BLaER1 (cell line): ENCODE results near the gene OMA1.
"Not testable (repeated sequence)": the region's sequence is repeated elsewhere in the genome, so short reads cannot be mapped to it uniquely, and the experiment has no call there.

Experiments
- H3K27ac ChIP-seq: shearing (Covaris generic); formaldehyde crosslinking; 2 replicates; pipeline ENCODE4 v1.8.1; 2022
- H3K27me3 ChIP-seq: shearing (Covaris generic); formaldehyde crosslinking; 2 replicates; pipeline ENCODE4 v1.8.1; 2022
- H3K36me3 ChIP-seq: shearing (Covaris generic); formaldehyde crosslinking; 2 replicates; pipeline ENCODE4 v1.8.1; 2022
- H3K4me1 ChIP-seq: shearing (Covaris generic); formaldehyde crosslinking; 2 replicates; pipeline ENCODE4 v1.8.1; 2022
- H3K4me2 ChIP-seq: shearing (Covaris generic); formaldehyde crosslinking; 2 replicates; pipeline ENCODE4 v1.8.1; 2022
- H3K4me3 ChIP-seq: shearing (Covaris generic); formaldehyde crosslinking; 2 replicates; pipeline ENCODE4 v1.8.1; 2022
- H3K9ac ChIP-seq: shearing (Covaris generic); formaldehyde crosslinking; 2 replicates; pipeline ENCODE4 v1.8.1; 2022
- H3K9me3 ChIP-seq: shearing (Covaris generic); formaldehyde crosslinking; 2 replicates; pipeline ENCODE4 v1.8.1; 2022
- H4K20me1 ChIP-seq: shearing (Covaris generic); formaldehyde crosslinking; 2 replicates; pipeline ENCODE4 v1.8.1; 2022
- Cebpa-rat ChIP-seq: shearing (Covaris generic); IDR thresholded peaks from 2 replicates; pipeline ENCODE4 v1.8.1; 2022

Gene OMA1

DNA sequence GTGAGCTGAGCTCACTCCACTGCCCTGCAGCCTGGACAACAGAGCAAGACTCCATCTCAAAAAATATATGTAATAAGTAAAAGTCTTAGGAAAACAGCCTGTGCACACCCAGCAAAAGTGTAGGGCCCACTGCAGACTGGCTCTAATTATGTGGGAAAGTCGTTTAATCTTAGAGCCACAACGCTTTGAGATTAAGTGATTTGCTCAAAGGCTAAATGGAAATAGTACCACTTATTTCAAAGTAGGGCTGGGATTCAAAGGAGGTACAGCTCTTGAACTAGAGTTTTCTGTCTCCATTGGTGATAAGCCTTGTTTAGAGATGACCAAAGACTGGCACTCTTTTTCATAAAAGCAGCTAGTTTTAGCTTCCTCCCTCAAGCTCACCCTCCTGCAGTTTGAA is 28.3 kb upstream of the OMA1 start:
- Histone ChIP-seq H3K27me3 (no peaks in the 10 kb centered on the region), H3K36me3 (no peaks in the 10 kb centered on the region), H3K4me2 (no peak overlapping the region), H4K20me1 (no peaks in the 10 kb centered on the region), H3K4me3 (no peak overlapping the region), H3K4me1 (no peaks in the 10 kb centered on the region), H3K9me3 (peaks cover 14% of the 10 kb centered on the region), H3K27ac (no peak overlapping the region), H3K9ac (no peak overlapping the region)
- TF ChIP-seq Cebpa-rat, result no peak

GRCh38 chr1:58573705-58574591 is 27.4 kb upstream of the OMA1 start:
- H4K20me1 ChIP-seq, result no peaks in the 10 kb centered on the region
- no peaks in the 10 kb centered on the region for H3K4me1 ChIP-seq
- H3K4me3 ChIP-seq, result no peak overlapping the region
- H3K9me3 ChIP-seq, result peaks cover 14% of the 10 kb centered on the region
- TF ChIP-seq Cebpa-rat, result no peak
- no peak overlapping the region for H3K27ac ChIP-seq
- no peaks in the 10 kb centered on the region for H3K36me3 ChIP-seq
- H3K27me3 ChIP-seq, result no peaks in the 10 kb centered on the region
- no peak overlapping the region for H3K9ac ChIP-seq
- no peak overlapping the region for H3K4me2 ChIP-seq

GRCh38 chr1:58573138-58573537 is 26.6 kb upstream of the OMA1 start:
- no peak for TF ChIP-seq Cebpa-rat
- no peaks in the 10 kb centered on the region for H3K4me1 ChIP-seq
- no peak overlapping the region for H3K4me2 ChIP-seq
- H3K36me3 ChIP-seq, result no peaks in the 10 kb centered on the region
- no peaks in the 10 kb centered on the region for H4K20me1 ChIP-seq
- H3K9ac ChIP-seq, result no peak overlapping the region
- H3K4me3 ChIP-seq, result no peak overlapping the region
- no peaks in the 10 kb centered on the region for H3K27me3 ChIP-seq
- peaks cover 14% of the 10 kb centered on the region for H3K9me3 ChIP-seq
- no peak overlapping the region for H3K27ac ChIP-seq

DNA sequence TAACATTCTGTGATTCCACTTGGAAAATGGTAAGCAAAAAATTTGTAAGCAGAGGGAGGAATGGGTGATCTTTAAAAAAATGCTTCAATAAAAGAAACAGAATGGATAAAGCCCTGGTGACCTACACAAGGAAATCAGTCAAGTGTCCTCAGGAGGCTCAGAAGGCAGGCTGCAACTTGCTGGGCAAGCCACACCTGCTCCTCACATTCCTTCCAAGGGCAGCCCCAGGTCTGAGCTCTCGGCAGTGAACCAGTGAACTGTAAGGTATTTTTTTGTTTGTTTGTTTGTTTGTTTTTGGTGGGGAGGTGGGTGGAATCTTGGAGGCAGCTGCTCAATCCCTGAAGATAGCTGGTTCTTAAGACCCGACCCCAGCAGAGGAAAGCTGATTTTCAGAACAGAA is 26.2 kb upstream of the OMA1 start:
- no peaks in the 10 kb centered on the region for H3K36me3 ChIP-seq
- H3K9me3 ChIP-seq, result peaks cover 14% of the 10 kb centered on the region
- H3K4me3 ChIP-seq, result no peak overlapping the region
- H3K27ac ChIP-seq, result no peak overlapping the region
- TF ChIP-seq Cebpa-rat, result no peak
- no peak overlapping the region for H3K4me2 ChIP-seq
- H3K4me1 ChIP-seq, result no peaks in the 10 kb centered on the region
- H3K9ac ChIP-seq, result no peak overlapping the region
- H3K27me3 ChIP-seq, result no peaks in the 10 kb centered on the region
- no peaks in the 10 kb centered on the region for H4K20me1 ChIP-seq

- Histone ChIP-seq H3K9ac (no peak overlapping the region), H3K4me1 (no peaks in the 10 kb centered on the region)
Observed at GRCh38 chr1:58571616-58572015, 25.1 kb upstream of the OMA1 start.

DNA sequence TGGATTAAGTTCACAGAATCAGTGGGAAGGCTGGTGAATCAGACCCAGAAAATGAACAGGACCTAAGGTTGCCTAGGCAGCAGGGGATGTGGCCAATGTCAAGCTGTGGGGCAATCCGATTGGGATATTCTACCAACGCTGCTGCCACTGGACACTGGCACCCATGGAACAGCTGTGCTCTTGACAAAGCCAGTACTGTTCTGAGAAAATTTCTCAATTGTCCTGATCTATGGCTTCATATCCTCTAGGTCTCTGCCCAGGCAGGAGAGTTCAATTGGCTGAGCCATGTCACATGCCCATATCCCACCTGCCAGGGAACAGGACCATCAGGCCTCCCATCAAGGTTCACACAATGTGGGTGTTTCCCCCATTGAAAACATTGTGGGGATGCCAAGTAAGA is 24.3 kb upstream of the OMA1 start:
- H3K9ac ChIP-seq, result no peak overlapping the region
- H4K20me1 ChIP-seq, result no peaks in the 10 kb centered on the region
- H3K9me3 ChIP-seq, result no peaks in the 10 kb centered on the region
- no peak for TF ChIP-seq Cebpa-rat
- no peaks in the 10 kb centered on the region for H3K27me3 ChIP-seq
- no peak overlapping the region for H3K4me3 ChIP-seq
- no peak overlapping the region for H3K4me2 ChIP-seq
- no peaks in the 10 kb centered on the region for H3K36me3 ChIP-seq
- no peaks in the 10 kb centered on the region for H3K4me1 ChIP-seq
- no peak overlapping the region for H3K27ac ChIP-seq

More at GRCh38 chr1:58571616-58572015, 25.1 kb upstream of the OMA1 start:
- H3K4me2 ChIP-seq, result no peak overlapping the region
- H3K4me3 ChIP-seq, result no peak overlapping the region
- TF ChIP-seq Cebpa-rat, result no peak
- H3K36me3 ChIP-seq, result no peaks in the 10 kb centered on the region
- no peaks in the 10 kb centered on the region for H3K27me3 ChIP-seq
- no peak overlapping the region for H3K27ac ChIP-seq
- H3K9me3 ChIP-seq, result peaks cover 8% of the 10 kb centered on the region
- H4K20me1 ChIP-seq, result no peaks in the 10 kb centered on the region

- Histone ChIP-seq H3K27ac (no peak overlapping the region), H3K9me3 (no peaks in the 10 kb centered on the region), H4K20me1 (no peaks in the 10 kb centered on the region), H3K9ac (no peak overlapping the region), H3K4me1 (no peaks in the 10 kb centered on the region), H3K4me2 (no peak overlapping the region), H3K36me3 (no peaks in the 10 kb centered on the region), H3K27me3 (no peaks in the 10 kb centered on the region), H3K4me3 (no peak overlapping the region)
- TF ChIP-seq Cebpa-rat, result no peak
Observed at GRCh38 chr1:58570094-58570493, 23.6 kb upstream of the OMA1 start.

DNA sequence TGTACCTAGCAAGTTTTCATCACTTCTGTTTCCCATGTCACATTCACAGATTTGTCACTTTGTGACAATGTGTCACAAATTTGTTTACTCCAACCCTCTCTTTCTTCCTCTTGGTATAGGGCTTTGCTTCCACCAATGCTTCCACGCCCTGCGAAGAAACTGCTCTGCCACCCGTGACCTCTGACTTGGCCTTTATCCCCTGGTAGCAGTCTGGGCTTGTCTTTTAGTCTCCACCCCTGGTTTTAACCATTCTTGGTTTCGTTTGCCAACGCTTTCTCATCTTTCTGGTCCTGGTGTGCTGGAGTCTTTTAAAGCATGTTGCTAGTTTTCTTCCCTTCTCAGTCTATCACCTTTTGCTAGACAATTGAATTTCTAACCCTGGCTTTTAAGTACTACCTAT is 22.4 kb upstream of the OMA1 start:
- H3K4me2 ChIP-seq, result no peak overlapping the region
- H3K9ac ChIP-seq, result no peak overlapping the region
- no peak overlapping the region for H3K4me3 ChIP-seq
- H3K36me3 ChIP-seq, result no peaks in the 10 kb centered on the region
- H3K27me3 ChIP-seq, result no peaks in the 10 kb centered on the region
- H4K20me1 ChIP-seq, result no peaks in the 10 kb centered on the region
- H3K27ac ChIP-seq, result no peak overlapping the region
- H3K4me1 ChIP-seq, result no peaks in the 10 kb centered on the region
- H3K9me3 ChIP-seq, result no peaks in the 10 kb centered on the region
- TF ChIP-seq Cebpa-rat, result no peak

GRCh38 chr1:58568271-58568860 is 21.8 kb upstream of the OMA1 start:
- H3K4me3 ChIP-seq, result no peak overlapping the region
- H3K27ac ChIP-seq, result no peak overlapping the region
- no peaks in the 10 kb centered on the region for H3K36me3 ChIP-seq
- H3K4me1 ChIP-seq, result no peaks in the 10 kb centered on the region
- no peak overlapping the region for H3K4me2 ChIP-seq
- no peak overlapping the region for H3K9ac ChIP-seq
- no peak for TF ChIP-seq Cebpa-rat
- no peaks in the 10 kb centered on the region for H3K9me3 ChIP-seq
- H3K27me3 ChIP-seq, result no peaks in the 10 kb centered on the region
- H4K20me1 ChIP-seq, result no peaks in the 10 kb centered on the region

GRCh38 chr1:58566339-58566738 is 19.8 kb upstream of the OMA1 start:
- Histone ChIP-seq H3K36me3 (no peaks in the 10 kb centered on the region), H3K4me1 (no peaks in the 10 kb centered on the region), H3K9ac (no peak overlapping the region), H3K4me3 (no peak overlapping the region), H4K20me1 (no peaks in the 10 kb centered on the region), H3K9me3 (no peaks in the 10 kb centered on the region), H3K27me3 (no peaks in the 10 kb centered on the region), H3K4me2 (no peak overlapping the region), H3K27ac (no peak overlapping the region)
- TF ChIP-seq Cebpa-rat, result no peak

- not testable (repeated sequence) for H3K27ac ChIP-seq, H4K20me1 ChIP-seq
Observed at GRCh38 chr1:58563715-58564114, 17.2 kb upstream of the OMA1 start.

More at GRCh38 chr1:58563715-58564114, 17.2 kb upstream of the OMA1 start:
- not testable (repeated sequence) for H3K36me3 ChIP-seq, H3K4me2 ChIP-seq, H3K4me3 ChIP-seq, H3K4me1 ChIP-seq, H3K9ac ChIP-seq, H3K27me3 ChIP-seq
- 0 out of 2 replicates have a peak, but pooled peaks cover 13% of the 10 kb centered on the region for H3K9me3 ChIP-seq
